ENCODE data around the gene TMEM132C. TPM values are rescaled to one million over a fixed set of nuclear protein-coding genes. Genes with fewer than 3 reads are reported as not detected.
A peak's percentile ranks its signal among the peaks of the same experiment; 100 is the strongest.

Gene TMEM132C
- total RNA-seq, 2 donors from 2014 or later, result not detected

GRCh38 chr12:128509170-128509569, 242.2 kb downstream of the TMEM132C start:
- Mint-ChIP-seq H3K9me3 (peaks cover 4 to 9% of the 10 kb centered on the region in 2 donors), H3K36me3 (ENCODE audit: insufficient read depth in 2 of 2) (peaks cover 0 to 3% of the 10 kb centered on the region in 2 donors), H3K4me1 (ENCODE audit: low read depth) (no peaks in the 10 kb centered on the region), H3K27me3 (ENCODE audit: low read depth) (no peaks in the 10 kb centered on the region), H3K4me3 (no peak overlapping the region), H3K27ac (no peak overlapping the region)
- DNase-seq, result no peak
- no peak for ATAC-seq (replicated peaks in 1 of 2)

- H3K9me3 Mint-ChIP-seq, result peaks cover 4 to 9% of the 10 kb centered on the region in 2 donors
- H3K27ac Mint-ChIP-seq, result no peak overlapping the region
- ATAC-seq (replicated peaks in 1 of 2) (no peak), DNase-seq (no peak)
- no peak overlapping the region for H3K4me3 Mint-ChIP-seq
- H3K27me3 Mint-ChIP-seq (ENCODE audit: low read depth), result no peaks in the 10 kb centered on the region
- H3K36me3 Mint-ChIP-seq (ENCODE audit: insufficient read depth in 2 of 2), result peaks cover 0 to 3% of the 10 kb centered on the region in 2 donors
- no peaks in the 10 kb centered on the region for H3K4me1 Mint-ChIP-seq (ENCODE audit: low read depth)
These were observed 243.5 kb downstream of the TMEM132C start for GRCh38 chr12:128510511-128510910.

- Mint-ChIP-seq H3K36me3 (ENCODE audit: insufficient read depth in 2 of 2) (peaks cover 0 to 3% of the 10 kb centered on the region in 2 donors), H3K27ac (no peak overlapping the region), H3K4me1 (ENCODE audit: low read depth) (no peaks in the 10 kb centered on the region), H3K4me3 (no peak overlapping the region), H3K9me3 (peaks cover 3 to 8% of the 10 kb centered on the region in 2 donors), H3K27me3 (ENCODE audit: low read depth) (no peaks in the 10 kb centered on the region)
- ATAC-seq (replicated peaks in 1 of 2) (no peak), DNase-seq (no peak)
These were observed 246.4 kb downstream of the TMEM132C start for GRCh38 chr12:128513331-128513730.

GRCh38 chr12:128513831-128514230, 246.9 kb downstream of the TMEM132C start:
- Mint-ChIP-seq H3K27ac (no peak overlapping the region), H3K27me3 (ENCODE audit: low read depth) (no peaks in the 10 kb centered on the region), H3K4me1 (ENCODE audit: low read depth) (no peaks in the 10 kb centered on the region), H3K36me3 (ENCODE audit: insufficient read depth in 2 of 2) (no peaks in the 10 kb centered on the region), H3K9me3 (peaks cover 3 to 7% of the 10 kb centered on the region in 2 donors), H3K4me3 (no peak overlapping the region)
- no peak for DNase-seq
- ATAC-seq (replicated peaks in 1 of 2), result no peak

- ATAC-seq (replicated peaks in 1 of 2) (no peak), DNase-seq (no peak)
- Mint-ChIP-seq H3K4me3 (no peak overlapping the region), H3K4me1 (ENCODE audit: low read depth) (no peaks in the 10 kb centered on the region), H3K27me3 (ENCODE audit: low read depth) (no peaks in the 10 kb centered on the region), H3K27ac (no peak overlapping the region), H3K36me3 (ENCODE audit: insufficient read depth in 2 of 2) (no peaks in the 10 kb centered on the region), H3K9me3 (peaks cover 5% of the 10 kb centered on the region in 2 donors)
These were observed 251.7 kb downstream of the TMEM132C start for GRCh38 chr12:128518644-128519043.

GRCh38 chr12:128519426-128519825, 252.5 kb downstream of the TMEM132C start:
- no peak overlapping the region for H3K4me3 Mint-ChIP-seq
- peaks cover 4 to 5% of the 10 kb centered on the region in 2 donors for H3K9me3 Mint-ChIP-seq
- no peak overlapping the region for H3K27ac Mint-ChIP-seq
- no peaks in the 10 kb centered on the region for H3K27me3 Mint-ChIP-seq (ENCODE audit: low read depth)
- no peak for DNase-seq
- H3K4me1 Mint-ChIP-seq (ENCODE audit: low read depth), result no peaks in the 10 kb centered on the region
- no peaks in the 10 kb centered on the region for H3K36me3 Mint-ChIP-seq (ENCODE audit: insufficient read depth in 2 of 2)
- no peak for ATAC-seq (replicated peaks in 1 of 2)

- no peaks in the 10 kb centered on the region for H3K36me3 Mint-ChIP-seq (ENCODE audit: insufficient read depth in 2 of 2)
- ATAC-seq (replicated peaks in 1 of 2) (no peak), DNase-seq (no peak)
- H3K27ac Mint-ChIP-seq, result no peak overlapping the region
- H3K27me3 Mint-ChIP-seq (ENCODE audit: low read depth), result no peaks in the 10 kb centered on the region
- H3K9me3 Mint-ChIP-seq, result peaks cover 2 to 4% of the 10 kb centered on the region in 2 donors
- no peaks in the 10 kb centered on the region for H3K4me1 Mint-ChIP-seq (ENCODE audit: low read depth)
- H3K4me3 Mint-ChIP-seq, result no peak overlapping the region
These were observed 255.0 kb downstream of the TMEM132C start for GRCh38 chr12:128521981-128522380.

GRCh38 chr12:128524439-128524838, 257.5 kb downstream of the TMEM132C start:
- Mint-ChIP-seq H3K9me3 (peaks cover 2 to 4% of the 10 kb centered on the region in 2 donors), H3K4me1 (ENCODE audit: low read depth) (no peaks in the 10 kb centered on the region), H3K27me3 (ENCODE audit: low read depth) (no peaks in the 10 kb centered on the region), H3K27ac (no peak overlapping the region), H3K36me3 (ENCODE audit: insufficient read depth in 2 of 2) (no peaks in the 10 kb centered on the region), H3K4me3 (no peak overlapping the region)
- DNase-seq (no peak), ATAC-seq (replicated peaks in 1 of 2) (no peak)

- Mint-ChIP-seq H3K9me3 (no peaks in the 10 kb centered on the region), H3K27ac (no peak overlapping the region)
- ATAC-seq (replicated peaks in 1 of 2), result no peak
These were observed 264.2 kb downstream of the TMEM132C start for GRCh38 chr12:128531170-128531569.

GRCh38 chr12:128534906-128535305, 267.9 kb downstream of the TMEM132C start:
- Mint-ChIP-seq H3K4me1 (ENCODE audit: low read depth) (no peaks in the 10 kb centered on the region), H3K4me3 (peak overlapping the region in 1 of 2 donors; percentile 21), H3K27ac (no peak overlapping the region), H3K9me3 (peaks cover 0 to 3% of the 10 kb centered on the region in 2 donors), H3K27me3 (ENCODE audit: low read depth) (no peaks in the 10 kb centered on the region), H3K36me3 (ENCODE audit: insufficient read depth in 2 of 2) (no peaks in the 10 kb centered on the region)
- ATAC-seq (replicated peaks in 1 of 2), result peak in 1 of 2 donors; percentile 60
- peak in 1 of 2 donors; percentile 19 for DNase-seq

More at GRCh38 chr12:128531170-128531569, 264.2 kb downstream of the TMEM132C start:
- Mint-ChIP-seq H3K4me3 (no peak overlapping the region), H3K36me3 (ENCODE audit: insufficient read depth in 2 of 2) (no peaks in the 10 kb centered on the region), H3K4me1 (ENCODE audit: low read depth) (no peaks in the 10 kb centered on the region), H3K27me3 (ENCODE audit: low read depth) (no peaks in the 10 kb centered on the region)
- DNase-seq, result no peak

GRCh38 chr12:128536810-128537209, 269.8 kb downstream of the TMEM132C start:
- Mint-ChIP-seq H3K9me3 (peaks cover 3% of the 10 kb centered on the region in 2 donors), H3K36me3 (ENCODE audit: insufficient read depth in 2 of 2) (no peaks in the 10 kb centered on the region), H3K4me3 (no peak overlapping the region), H3K4me1 (ENCODE audit: low read depth) (no peaks in the 10 kb centered on the region), H3K27ac (no peak overlapping the region), H3K27me3 (ENCODE audit: low read depth) (no peaks in the 10 kb centered on the region)
- no peak for ATAC-seq (replicated peaks in 1 of 2)
- DNase-seq, result no peak

- Mint-ChIP-seq H3K4me1 (ENCODE audit: low read depth) (no peaks in the 10 kb centered on the region), H3K27ac (no peak overlapping the region), H3K4me3 (no peak overlapping the region), H3K9me3 (peaks cover 3% of the 10 kb centered on the region in 2 donors), H3K36me3 (ENCODE audit: insufficient read depth in 2 of 2) (no peaks in the 10 kb centered on the region), H3K27me3 (ENCODE audit: low read depth) (no peaks in the 10 kb centered on the region)
- ATAC-seq (replicated peaks in 1 of 2) (no peak), DNase-seq (no peak)
These were observed 270.7 kb downstream of the TMEM132C start for GRCh38 chr12:128537668-128538067.

GRCh38 chr12:128542844-128543243, 275.9 kb downstream of the TMEM132C start:
- Mint-ChIP-seq H3K9me3 (peaks cover 0 to 3% of the 10 kb centered on the region in 2 donors), H3K4me1 (ENCODE audit: low read depth) (no peaks in the 10 kb centered on the region), H3K27ac (no peak overlapping the region), H3K36me3 (ENCODE audit: insufficient read depth in 2 of 2) (no peaks in the 10 kb centered on the region), H3K4me3 (peak overlapping the region in 1 of 2 donors; percentile 56), H3K27me3 (ENCODE audit: low read depth) (no peaks in the 10 kb centered on the region)
- ATAC-seq (replicated peaks in 1 of 2) (peak in 1 of 2 donors; percentile 75), DNase-seq (no peak)

GRCh38 chr12:128543460-128543859, 276.5 kb downstream of the TMEM132C start:
- no peaks in the 10 kb centered on the region for H3K27me3 Mint-ChIP-seq (ENCODE audit: low read depth)
- no peak overlapping the region for H3K27ac Mint-ChIP-seq
- peak overlapping the region in 1 of 2 donors; percentile 56 for H3K4me3 Mint-ChIP-seq

More at GRCh38 chr12:128543460-128543859, 276.5 kb downstream of the TMEM132C start:
- no peak for ATAC-seq (replicated peaks in 1 of 2)
- Mint-ChIP-seq H3K36me3 (ENCODE audit: insufficient read depth in 2 of 2) (no peaks in the 10 kb centered on the region), H3K9me3 (peaks cover 0 to 3% of the 10 kb centered on the region in 2 donors), H3K4me1 (ENCODE audit: low read depth) (no peaks in the 10 kb centered on the region)
- no peak for DNase-seq
